Measurements from ENCODE around the gene SLX9. TPM values are rescaled to one million over a fixed set of nuclear protein-coding genes. Genes with fewer than 3 reads are reported as not detected.

SLX9 gene
- total RNA-seq, 2 experiments from 2014 or later: 18.6 to 61.6 TPM

DNA sequence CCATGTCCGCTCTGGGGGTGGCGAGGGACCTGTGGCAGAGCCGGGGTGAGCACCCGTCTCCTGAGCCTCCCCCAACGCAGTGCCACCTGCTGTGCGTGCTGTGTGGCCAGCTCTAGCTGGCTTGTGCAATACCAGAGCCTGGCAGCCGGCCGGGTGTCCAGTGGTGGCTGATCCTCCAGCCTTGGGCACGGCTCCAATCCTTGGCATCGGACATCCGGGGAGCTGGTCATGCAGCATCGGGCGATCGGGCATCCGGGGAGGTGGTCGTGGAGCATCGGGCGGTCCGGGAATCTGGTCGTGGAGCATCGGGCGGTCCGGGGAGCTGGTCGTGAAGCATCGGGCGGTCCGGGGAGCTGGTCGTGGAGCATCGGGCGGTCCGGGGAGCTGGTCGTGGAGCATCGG, 8.1 kb downstream of the SLX9 start:
- Histone ChIP-seq H3K4me1 (ENCODE audit: insufficient read depth, low read length, poor library complexity, severe bottlenecking) (peaks cover under 1% of the 10 kb centered on the region), H3K36me3 (ENCODE audit: insufficient read depth, low read length) (peaks cover 80% of the 10 kb centered on the region), H3K9me2 (ENCODE audit: insufficient read depth, low read length) (no peaks in the 10 kb centered on the region), H3K9me3 (ENCODE audit: low read length) (no peaks in the 10 kb centered on the region), H3K79me2 (ENCODE audit: insufficient read depth, low read depth, low read length) (peaks cover 7% of the 10 kb centered on the region; the same call in 1 of the 2 replicates), H3K4me3 (ENCODE audit: low read depth, low read length, poor library complexity, severe bottlenecking) (no peak overlapping the region), H3K4me2 (ENCODE audit: low read length) (no peak overlapping the region), H2AFZ (ENCODE audit: low read length) (no peak overlapping the region), H4K20me1 (ENCODE audit: insufficient read depth, low read length) (no peaks in the 10 kb centered on the region), H3K27ac (ENCODE audit: low read depth, low read length, poor library complexity, severe bottlenecking) (no peak overlapping the region)
- POLR2A ChIA-PET: interaction anchor here (0.6 to 0.7 kb wide), 2 partner anchors 17 to 184 kb away, joined by 3 to 5 read pairs; no protein-coding TSS in a partner anchor
- intact Hi-C loops (cut with micrococcal nuclease; ENCODE audit: unreplicated experiment): loop anchor here (2.0 kb wide), 1 partner anchor 181 kb away; no protein-coding TSS in a partner anchor
- no TSS peak for BruUV-seq (replicated peaks)
- CTCF ChIA-PET (ENCODE audit: unreplicated experiment): interaction anchor here (0.5 to 0.6 kb wide), 2 partner anchors 194 to 222 kb away, joined by 3 read pairs; no protein-coding TSS in a partner anchor
- TF ChIP-seq, protein P1, sequence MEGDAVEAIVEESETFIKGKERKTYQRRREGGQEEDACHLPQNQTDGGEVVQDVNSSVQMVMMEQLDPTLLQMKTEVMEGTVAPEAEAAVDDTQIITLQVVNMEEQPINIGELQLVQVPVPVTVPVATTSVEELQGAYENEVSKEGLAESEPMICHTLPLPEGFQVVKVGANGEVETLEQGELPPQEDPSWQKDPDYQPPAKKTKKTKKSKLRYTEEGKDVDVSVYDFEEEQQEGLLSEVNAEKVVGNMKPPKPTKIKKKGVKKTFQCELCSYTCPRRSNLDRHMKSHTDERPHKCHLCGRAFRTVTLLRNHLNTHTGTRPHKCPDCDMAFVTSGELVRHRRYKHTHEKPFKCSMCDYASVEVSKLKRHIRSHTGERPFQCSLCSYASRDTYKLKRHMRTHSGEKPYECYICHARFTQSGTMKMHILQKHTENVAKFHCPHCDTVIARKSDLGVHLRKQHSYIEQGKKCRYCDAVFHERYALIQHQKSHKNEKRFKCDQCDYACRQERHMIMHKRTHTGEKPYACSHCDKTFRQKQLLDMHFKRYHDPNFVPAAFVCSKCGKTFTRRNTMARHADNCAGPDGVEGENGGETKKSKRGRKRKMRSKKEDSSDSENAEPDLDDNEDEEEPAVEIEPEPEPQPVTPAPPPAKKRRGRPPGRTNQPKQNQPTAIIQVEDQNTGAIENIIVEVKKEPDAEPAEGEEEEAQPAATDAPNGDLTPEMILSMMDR (conservative IDR thresholded peaks at IDR 0.05; ENCODE audit: low read length): no peak
- TF ChIP-seq EZH2phosphoT487 (IDR thresholded peaks at IDR 0.05; ENCODE audit: borderline replicate concordance, low read depth, low read length): no peak
- no peak for DNase-seq (ENCODE audit: low spot score)

DNA sequence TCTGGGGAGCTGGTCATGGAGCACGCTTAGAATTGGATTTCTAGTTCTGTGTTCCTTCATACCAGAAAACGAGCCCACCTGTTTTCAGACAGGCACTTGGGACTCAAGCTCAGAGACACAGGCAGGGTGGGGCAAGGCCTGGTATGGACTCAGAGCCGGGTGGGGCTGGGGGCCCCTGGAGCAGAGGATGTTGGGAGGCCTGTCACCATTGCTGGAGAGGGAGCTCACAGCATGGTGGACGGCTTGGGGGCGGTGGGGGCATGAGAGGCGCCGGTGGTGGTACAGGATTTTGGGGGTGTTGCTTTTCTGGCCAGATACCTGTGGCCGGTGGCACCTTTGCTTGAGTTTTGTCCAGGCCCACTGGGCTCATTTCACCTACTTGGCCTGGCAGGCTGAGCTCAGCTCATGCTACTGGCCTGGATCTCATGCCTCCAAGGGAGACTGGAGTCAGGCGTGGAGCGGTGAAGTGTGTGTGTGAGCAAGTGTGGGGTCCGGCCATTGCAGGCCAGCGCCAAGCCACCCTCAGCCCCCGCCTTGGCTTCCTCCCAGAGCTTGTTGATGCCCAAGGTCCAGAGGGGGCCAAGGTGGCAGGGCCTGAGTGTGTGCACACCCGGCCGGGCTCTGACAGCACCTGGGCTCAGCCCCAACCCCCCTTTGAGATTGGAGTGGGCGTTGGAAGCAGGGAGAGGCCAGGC, 8.7 kb downstream of the SLX9 start:
- no peak for DNase-seq (ENCODE audit: low spot score)
- BruUV-seq (replicated peaks): no TSS peak
- no peak overlapping the region for H3K27ac ChIP-seq (ENCODE audit: low read depth, low read length, poor library complexity, severe bottlenecking)
- H3K9me3 ChIP-seq (ENCODE audit: low read length): no peaks in the 10 kb centered on the region
- intact Hi-C loops (cut with micrococcal nuclease; ENCODE audit: unreplicated experiment): loop anchor here (1.0 to 2.0 kb wide), 2 partner anchors 180 to 189 kb away; no protein-coding TSS in a partner anchor
- no peaks in the 10 kb centered on the region for H4K20me1 ChIP-seq (ENCODE audit: insufficient read depth, low read length)
- ChIA-PET POLR2A (interaction anchor here (0.6 kb wide), 1 partner anchor 604 kb away, joined by 5 read pairs; no protein-coding TSS in a partner anchor), CTCF (ENCODE audit: unreplicated experiment) (interaction anchor here (0.5 to 0.6 kb wide), 2 partner anchors 193 to 221 kb away, joined by 3 read pairs; no protein-coding TSS in a partner anchor)
- H3K4me1 ChIP-seq (ENCODE audit: insufficient read depth, low read length, poor library complexity, severe bottlenecking): no peaks in the 10 kb centered on the region
- TF ChIP-seq, protein P1 (conservative IDR thresholded peaks at IDR 0.05; ENCODE audit: low read length): no peak
- TF ChIP-seq EZH2phosphoT487 (IDR thresholded peaks at IDR 0.05; ENCODE audit: borderline replicate concordance, low read depth, low read length): no peak
- no peak overlapping the region for H3K4me2 ChIP-seq (ENCODE audit: low read length)
- no peak overlapping the region for H2AFZ ChIP-seq (ENCODE audit: low read length)
- H3K79me2 ChIP-seq (ENCODE audit: insufficient read depth, low read depth, low read length): peaks cover 7% of the 10 kb centered on the region; the same call in 1 of the 2 replicates
- no peaks in the 10 kb centered on the region for H3K9me2 ChIP-seq (ENCODE audit: insufficient read depth, low read length)
- H3K36me3 ChIP-seq (ENCODE audit: insufficient read depth, low read length): peaks cover 77% of the 10 kb centered on the region
- H3K4me3 ChIP-seq (ENCODE audit: low read depth, low read length, poor library complexity, severe bottlenecking): no peak overlapping the region
